Ishikawa (cell line): Measurements from ENCODE around the gene SPATA1.

Experiments used
- EP300 ChIP-seq: IDR thresholded peaks from 2 replicates; pipeline ENCODE4 v1.6.1; 2012; ENCODE audit warnings: borderline replicate concordance
- FOXM1 ChIP-seq: IDR thresholded peaks from 2 replicates; pipeline ENCODE4 v1.6.1; 2012; ENCODE audit warnings: low read depth, borderline replicate concordance
- NFIC ChIP-seq: IDR thresholded peaks from 2 replicates; pipeline ENCODE4 v1.6.1; 2012
- TF ChIP-seq, protein P1 (sequence below): IDR thresholded peaks from 2 replicates; pipeline ENCODE4 v1.6.1; 2012

DNA sequence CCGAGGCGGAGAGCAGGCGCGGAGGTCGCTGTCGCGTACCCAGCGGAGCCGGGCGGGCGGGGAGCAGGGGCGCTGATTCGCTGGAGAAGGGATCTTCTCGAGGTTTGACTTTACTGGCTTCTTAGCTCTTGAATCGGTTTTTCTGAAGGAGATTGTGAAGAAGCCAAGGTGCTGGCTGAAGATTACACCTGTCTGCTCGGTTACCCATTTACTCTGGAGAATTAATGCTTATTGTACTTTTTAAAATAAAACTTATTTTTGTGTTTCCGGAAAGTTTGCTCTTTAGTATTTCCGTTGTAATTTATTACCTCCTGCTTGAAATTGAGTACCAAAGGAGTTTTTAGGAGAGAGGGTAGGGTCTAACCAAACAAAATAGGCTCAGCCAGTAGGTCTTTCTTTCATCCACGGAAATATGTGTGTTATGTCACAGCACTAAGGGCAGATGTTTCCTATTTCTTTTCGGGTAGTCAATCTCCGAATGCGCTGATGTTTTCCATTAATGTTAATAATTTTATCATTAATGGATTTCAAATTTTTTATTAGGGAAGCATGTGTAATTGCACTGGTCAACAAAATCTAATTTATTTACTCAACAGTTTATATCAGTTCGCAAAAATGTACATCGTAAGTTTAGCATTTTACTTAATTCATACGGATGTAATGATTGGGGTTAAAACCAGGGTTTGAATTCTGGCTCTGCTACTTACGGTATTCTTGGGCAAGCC is 705 bp downstream of the SPATA1 start:
- TF ChIP-seq NFIC = no peak
- TF ChIP-seq, protein P1, sequence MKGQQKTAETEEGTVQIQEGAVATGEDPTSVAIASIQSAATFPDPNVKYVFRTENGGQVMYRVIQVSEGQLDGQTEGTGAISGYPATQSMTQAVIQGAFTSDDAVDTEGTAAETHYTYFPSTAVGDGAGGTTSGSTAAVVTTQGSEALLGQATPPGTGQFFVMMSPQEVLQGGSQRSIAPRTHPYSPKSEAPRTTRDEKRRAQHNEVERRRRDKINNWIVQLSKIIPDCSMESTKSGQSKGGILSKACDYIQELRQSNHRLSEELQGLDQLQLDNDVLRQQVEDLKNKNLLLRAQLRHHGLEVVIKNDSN = no peak
- TF ChIP-seq FOXM1 = no peak
- no peak for TF ChIP-seq EP300
